Activated T-helper 17 cell treated with anti-CD3 and anti-CD28 coated beads, Interleukin-2, amount 50 U/mL, for 72 hours (primary cell): Measurements from ENCODE around the gene CTDSPL. TPM values are rescaled to one million over a fixed set of nuclear protein-coding genes. Genes with fewer than 3 reads are reported as not detected.
A peak's percentile ranks its signal among the peaks of the same experiment; 100 is the strongest.

Source experiments
- ATAC-seq: fragments of 150-1000 bp; cut with Tn5 transposase; replicated peaks from 2 replicates; pipeline ENCODE4 v1.10.0; 2021; ENCODE audit warnings: mild to moderate bottlenecking, moderate library complexity
- H3K27ac Mint-ChIP-seq: one replicate; pipeline ENCODE4 v1.8.0; 2022; ENCODE audit warnings: mixed read lengths
- H3K27me3 Mint-ChIP-seq: one replicate; pipeline ENCODE4 v1.8.0; 2022; ENCODE audit warnings: mixed read lengths
- H3K36me3 Mint-ChIP-seq: one replicate; pipeline ENCODE4 v1.8.0; 2022; ENCODE audit warnings: low read depth, mild to moderate bottlenecking, mixed read lengths
- H3K4me1 Mint-ChIP-seq: one replicate; pipeline ENCODE4 v1.8.0; 2022; ENCODE audit warnings: mixed read lengths
- H3K4me3 Mint-ChIP-seq: one replicate; pipeline ENCODE4 v1.8.0; 2022; ENCODE audit warnings: mild to moderate bottlenecking, mixed read lengths
- H3K9me3 Mint-ChIP-seq: one replicate; pipeline ENCODE4 v1.8.0; 2022; ENCODE audit warnings: mixed read lengths
- total RNA-seq, 2 donors: library from RNA; stranded (reverse); gene quantifications; one replicate each; pipeline ENCODE4 v1.2.3, GENCODE V29; 2022

The CTDSPL gene
- total RNA-seq, 2 donors from 2014 or later: 1.5 to 2.3 TPM

- Mint-ChIP-seq H3K4me1 (peaks cover 4% of the 10 kb centered on the region), H3K27ac (no peak overlapping the region), H3K27me3 (no peaks in the 10 kb centered on the region), H3K36me3 (no peaks in the 10 kb centered on the region), H3K4me3 (no peak overlapping the region), H3K9me3 (no peaks in the 10 kb centered on the region)
- no peak for ATAC-seq
Observed at GRCh38 chr3:37943631-37944314, 82.1 kb downstream of the CTDSPL start.

- Mint-ChIP-seq H3K9me3 (no peaks in the 10 kb centered on the region), H3K36me3 (no peaks in the 10 kb centered on the region), H3K27ac (no peak overlapping the region)
Observed at GRCh38 chr3:37944391-37944842, 82.7 kb downstream of the CTDSPL start.

GRCh38 chr3:37945156-37945806 lies 83.6 kb downstream of the CTDSPL start:
- no peak for ATAC-seq
- Mint-ChIP-seq H3K36me3 (no peaks in the 10 kb centered on the region), H3K4me1 (peaks cover 4% of the 10 kb centered on the region), H3K9me3 (no peaks in the 10 kb centered on the region), H3K27ac (no peak overlapping the region), H3K27me3 (no peaks in the 10 kb centered on the region), H3K4me3 (no peak overlapping the region)

More at GRCh38 chr3:37944391-37944842, 82.7 kb downstream of the CTDSPL start:
- no peak overlapping the region for H3K4me3 Mint-ChIP-seq
- ATAC-seq: peak; percentile 26
- peaks cover 4% of the 10 kb centered on the region for H3K4me1 Mint-ChIP-seq
- no peaks in the 10 kb centered on the region for H3K27me3 Mint-ChIP-seq

- Mint-ChIP-seq H3K36me3 (no peaks in the 10 kb centered on the region), H3K27me3 (no peaks in the 10 kb centered on the region), H3K4me1 (peaks cover 4% of the 10 kb centered on the region), H3K4me3 (no peak overlapping the region), H3K9me3 (no peaks in the 10 kb centered on the region), H3K27ac (no peak overlapping the region)
- ATAC-seq: no peak
Observed at GRCh38 chr3:37945807-37946530, 84.3 kb downstream of the CTDSPL start.

- H3K4me1 Mint-ChIP-seq: peaks cover 4% of the 10 kb centered on the region
- H3K27me3 Mint-ChIP-seq: no peaks in the 10 kb centered on the region
Observed at GRCh38 chr3:37946531-37946889, 84.8 kb downstream of the CTDSPL start.

GRCh38 chr3:37949866-37950265 lies 88.2 kb downstream of the CTDSPL start:
- Mint-ChIP-seq H3K9me3 (no peaks in the 10 kb centered on the region), H3K4me3 (no peak overlapping the region), H3K4me1 (no peaks in the 10 kb centered on the region), H3K27ac (no peak overlapping the region), H3K27me3 (no peaks in the 10 kb centered on the region), H3K36me3 (no peaks in the 10 kb centered on the region)
- ATAC-seq: no peak

More at GRCh38 chr3:37946531-37946889, 84.8 kb downstream of the CTDSPL start:
- Mint-ChIP-seq H3K27ac (no peak overlapping the region), H3K9me3 (no peaks in the 10 kb centered on the region), H3K36me3 (no peaks in the 10 kb centered on the region), H3K4me3 (no peak overlapping the region)
- ATAC-seq: peak; percentile 31

GRCh38 chr3:37952564-37952963 lies 90.9 kb downstream of the CTDSPL start:
- no peak overlapping the region for H3K4me3 Mint-ChIP-seq
- H3K36me3 Mint-ChIP-seq: no peaks in the 10 kb centered on the region
- no peaks in the 10 kb centered on the region for H3K9me3 Mint-ChIP-seq
- ATAC-seq: peak; percentile 49
- no peaks in the 10 kb centered on the region for H3K27me3 Mint-ChIP-seq
- no peak overlapping the region for H3K27ac Mint-ChIP-seq
- H3K4me1 Mint-ChIP-seq: peaks cover 9% of the 10 kb centered on the region

- Mint-ChIP-seq H3K9me3 (no peaks in the 10 kb centered on the region), H3K27ac (no peak overlapping the region), H3K4me3 (no peak overlapping the region), H3K36me3 (no peaks in the 10 kb centered on the region), H3K27me3 (no peaks in the 10 kb centered on the region), H3K4me1 (peaks cover 12% of the 10 kb centered on the region)
- no peak for ATAC-seq
Observed at GRCh38 chr3:37953226-37953625, 91.5 kb downstream of the CTDSPL start.

- Mint-ChIP-seq H3K4me1 (peaks cover 12% of the 10 kb centered on the region), H3K27me3 (no peaks in the 10 kb centered on the region), H3K36me3 (no peaks in the 10 kb centered on the region), H3K9me3 (no peaks in the 10 kb centered on the region), H3K27ac (no peak overlapping the region), H3K4me3 (no peak overlapping the region)
- no peak for ATAC-seq
Observed at GRCh38 chr3:37953707-37954394, 92.2 kb downstream of the CTDSPL start.

- ATAC-seq: no peak
- H3K9me3 Mint-ChIP-seq: no peaks in the 10 kb centered on the region
- no peak overlapping the region for H3K4me3 Mint-ChIP-seq
- no peaks in the 10 kb centered on the region for H3K27me3 Mint-ChIP-seq
- no peaks in the 10 kb centered on the region for H3K36me3 Mint-ChIP-seq
- peaks cover 12% of the 10 kb centered on the region for H3K4me1 Mint-ChIP-seq
- no peak overlapping the region for H3K27ac Mint-ChIP-seq
Observed at GRCh38 chr3:37954881-37955280, 93.2 kb downstream of the CTDSPL start.

- Mint-ChIP-seq H3K36me3 (no peaks in the 10 kb centered on the region), H3K27me3 (no peaks in the 10 kb centered on the region), H3K4me3 (no peak overlapping the region), H3K4me1 (peaks cover 12% of the 10 kb centered on the region), H3K9me3 (no peaks in the 10 kb centered on the region), H3K27ac (peak overlapping the region; percentile 47)
- ATAC-seq: no peak
Observed at GRCh38 chr3:37955918-37956707, 94.4 kb downstream of the CTDSPL start.

- Mint-ChIP-seq H3K36me3 (no peaks in the 10 kb centered on the region), H3K27ac (peak overlapping the region; percentile 83), H3K4me3 (peak overlapping the region; percentile 33), H3K4me1 (peaks cover 12% of the 10 kb centered on the region), H3K9me3 (no peaks in the 10 kb centered on the region), H3K27me3 (no peaks in the 10 kb centered on the region)
- ATAC-seq: peak; percentile 18
Observed at GRCh38 chr3:37956723-37957538, 95.3 kb downstream of the CTDSPL start.

GRCh38 chr3:37957539-37957936 lies 95.9 kb downstream of the CTDSPL start:
- no peak for ATAC-seq
- Mint-ChIP-seq H3K36me3 (no peaks in the 10 kb centered on the region), H3K9me3 (no peaks in the 10 kb centered on the region), H3K27ac (peak overlapping the region; percentile 83), H3K27me3 (no peaks in the 10 kb centered on the region), H3K4me3 (peak overlapping the region; percentile 33), H3K4me1 (peaks cover 12% of the 10 kb centered on the region)
